Measurements from ENCODE around the gene STXBP6. TPM values are rescaled to one million over a fixed set of nuclear protein-coding genes. Genes with fewer than 3 reads are reported as not detected.
"Not testable (repeated sequence)": the region's sequence is repeated elsewhere in the genome, so short reads cannot be mapped to it uniquely, and the experiment has no call there.

Gene STXBP6
- total RNA-seq, 1 donor from 2014 or later, result 27.1 TPM

GRCh38 chr14:24938593-24938992, 111.4 kb downstream of the STXBP6 start:
- Histone ChIP-seq H3K36me3 (ENCODE audit: insufficient read depth, low read length) (no peaks in the 10 kb centered on the region), H3K9me3 (ENCODE audit: insufficient read depth, low read depth, low read length) (no peaks in the 10 kb centered on the region), H3K9ac (ENCODE audit: low read length) (no peak overlapping the region), H3K4me3 (ENCODE audit: insufficient read depth, low read depth, low read length) (no peak overlapping the region), H4K20me1 (ENCODE audit: insufficient read depth, low read length) (no peaks in the 10 kb centered on the region), H3K4me2 (ENCODE audit: low read length) (no peak overlapping the region), H2AFZ (ENCODE audit: low read depth, low read length) (no peak overlapping the region), H3K4me1 (ENCODE audit: insufficient read depth, low read length) (no peaks in the 10 kb centered on the region), H3K79me2 (ENCODE audit: insufficient read depth, low read length) (no peaks in the 10 kb centered on the region), H3K27ac (ENCODE audit: low read depth, low read length) (no peak overlapping the region), H3K27me3 (ENCODE audit: insufficient read depth, low read length) (no peaks in the 10 kb centered on the region)
- DNase-seq (ENCODE audit: low read depth) (peak; percentile 54), FAIRE-seq (no peak)
- H3K27ac Mint-ChIP-seq (ENCODE audit: unreplicated experiment), result no peak overlapping the region
- H3K4me3 Mint-ChIP-seq (ENCODE audit: unreplicated experiment), result no peak overlapping the region
- peaks cover 20% of the 10 kb centered on the region for H3K4me1 Mint-ChIP-seq (ENCODE audit: low read depth, unreplicated experiment)
- no peaks in the 10 kb centered on the region for H3K27me3 Mint-ChIP-seq (ENCODE audit: low read depth, unreplicated experiment)
- H3K36me3 Mint-ChIP-seq (ENCODE audit: low read depth, unreplicated experiment), result peaks cover 3% of the 10 kb centered on the region
- H3K9me3 Mint-ChIP-seq (ENCODE audit: unreplicated experiment), result no peaks in the 10 kb centered on the region
- TF ChIP-seq EZH2 (IDR thresholded peaks at IDR 0.05; ENCODE audit: insufficient read depth, low read length), result no peak

GRCh38 chr14:24937300-24937699, 112.6 kb downstream of the STXBP6 start:
- no peaks in the 10 kb centered on the region for H3K4me1 ChIP-seq (ENCODE audit: insufficient read depth, low read length)
- H3K79me2 ChIP-seq (ENCODE audit: insufficient read depth, low read length), result no peaks in the 10 kb centered on the region
- Mint-ChIP-seq H3K27ac (ENCODE audit: unreplicated experiment) (no peak overlapping the region), H3K9me3 (ENCODE audit: unreplicated experiment) (peaks cover 3% of the 10 kb centered on the region), H3K27me3 (ENCODE audit: low read depth, unreplicated experiment) (no peaks in the 10 kb centered on the region), H3K4me3 (ENCODE audit: unreplicated experiment) (no peak overlapping the region), H3K4me1 (ENCODE audit: low read depth, unreplicated experiment) (peaks cover 16% of the 10 kb centered on the region), H3K36me3 (ENCODE audit: low read depth, unreplicated experiment) (peaks cover 4% of the 10 kb centered on the region)
- TF ChIP-seq CTCF (IDR thresholded peaks at IDR 0.05; ENCODE audit: insufficient read depth, low read depth, low read length), result no peak
- TF ChIP-seq EZH2 (IDR thresholded peaks at IDR 0.05; ENCODE audit: insufficient read depth, low read length), result no peak
- no peak overlapping the region for H2AFZ ChIP-seq (ENCODE audit: low read depth, low read length)
- H4K20me1 ChIP-seq (ENCODE audit: insufficient read depth, low read length), result no peaks in the 10 kb centered on the region
- H3K4me2 ChIP-seq (ENCODE audit: low read length), result no peak overlapping the region
- no peaks in the 10 kb centered on the region for H3K9me3 ChIP-seq (ENCODE audit: insufficient read depth, low read depth, low read length)
- no peak overlapping the region for H3K4me3 ChIP-seq (ENCODE audit: insufficient read depth, low read depth, low read length)
- H3K27ac ChIP-seq (ENCODE audit: low read depth, low read length), result no peak overlapping the region
- FAIRE-seq (no peak), DNase-seq (ENCODE audit: low read depth) (no peak)
- H3K36me3 ChIP-seq (ENCODE audit: insufficient read depth, low read length), result no peaks in the 10 kb centered on the region
- H3K27me3 ChIP-seq (ENCODE audit: insufficient read depth, low read length), result no peaks in the 10 kb centered on the region
- H3K9ac ChIP-seq (ENCODE audit: low read length), result no peak overlapping the region

GRCh38 chr14:24936773-24937172, 113.2 kb downstream of the STXBP6 start:
- H3K79me2 ChIP-seq (ENCODE audit: insufficient read depth, low read length); H3K4me2 ChIP-seq (ENCODE audit: low read length); H3K4me3 ChIP-seq (ENCODE audit: insufficient read depth, low read depth, low read length); H3K27ac ChIP-seq (ENCODE audit: low read depth, low read length); FAIRE-seq; H3K36me3 Mint-ChIP-seq (ENCODE audit: low read depth, unreplicated experiment); DNase-seq (ENCODE audit: low read depth); H3K9me3 ChIP-seq (ENCODE audit: insufficient read depth, low read depth, low read length); H3K27me3 Mint-ChIP-seq (ENCODE audit: low read depth, unreplicated experiment); H3K36me3 ChIP-seq (ENCODE audit: insufficient read depth, low read length); H3K4me1 ChIP-seq (ENCODE audit: insufficient read depth, low read length); H3K9ac ChIP-seq (ENCODE audit: low read length); H3K27me3 ChIP-seq (ENCODE audit: insufficient read depth, low read length); H4K20me1 ChIP-seq (ENCODE audit: insufficient read depth, low read length); H3K27ac Mint-ChIP-seq (ENCODE audit: unreplicated experiment); H2AFZ ChIP-seq (ENCODE audit: low read depth, low read length); H3K4me3 Mint-ChIP-seq (ENCODE audit: unreplicated experiment); H3K9me3 Mint-ChIP-seq (ENCODE audit: unreplicated experiment): not testable (repeated sequence)
- H3K4me1 Mint-ChIP-seq (ENCODE audit: low read depth, unreplicated experiment), result peaks cover 13% of the 10 kb centered on the region

- DNase-seq (ENCODE audit: low read depth), result no peak
- Mint-ChIP-seq H3K4me3 (ENCODE audit: unreplicated experiment) (no peak overlapping the region), H3K4me1 (ENCODE audit: low read depth, unreplicated experiment) (peaks cover 13% of the 10 kb centered on the region), H3K36me3 (ENCODE audit: low read depth, unreplicated experiment) (peaks cover 1% of the 10 kb centered on the region), H3K9me3 (ENCODE audit: unreplicated experiment) (peaks cover 5% of the 10 kb centered on the region), H3K27ac (ENCODE audit: unreplicated experiment) (no peak overlapping the region), H3K27me3 (ENCODE audit: low read depth, unreplicated experiment) (no peaks in the 10 kb centered on the region)
- Histone ChIP-seq H2AFZ (ENCODE audit: low read depth, low read length) (no peak overlapping the region), H3K4me2 (ENCODE audit: low read length) (no peak overlapping the region), H3K27me3 (ENCODE audit: insufficient read depth, low read length) (no peaks in the 10 kb centered on the region), H3K27ac (ENCODE audit: low read depth, low read length) (no peak overlapping the region), H3K4me1 (ENCODE audit: insufficient read depth, low read length) (no peaks in the 10 kb centered on the region), H3K9me3 (ENCODE audit: insufficient read depth, low read depth, low read length) (no peaks in the 10 kb centered on the region), H3K36me3 (ENCODE audit: insufficient read depth, low read length) (no peaks in the 10 kb centered on the region), H4K20me1 (ENCODE audit: insufficient read depth, low read length) (no peaks in the 10 kb centered on the region), H3K4me3 (ENCODE audit: insufficient read depth, low read depth, low read length) (no peak overlapping the region), H3K79me2 (ENCODE audit: insufficient read depth, low read length) (no peaks in the 10 kb centered on the region), H3K9ac (ENCODE audit: low read length) (no peak overlapping the region)
- TF ChIP-seq EZH2 (IDR thresholded peaks at IDR 0.05; ENCODE audit: insufficient read depth, low read length) (no peak), CTCF (IDR thresholded peaks at IDR 0.05; ENCODE audit: insufficient read depth, low read depth, low read length) (no peak)
- FAIRE-seq, result no peak
These were observed 114.2 kb downstream of the STXBP6 start for GRCh38 chr14:24935796-24936195.

Measured in astrocyte (in vitro differentiated cells and primary cell).